Right lobe of liver (tissue), 6 donors: ENCODE data around the gene IGFBPL1. TPM values are rescaled to one million over a fixed set of nuclear protein-coding genes. Genes with fewer than 3 reads are reported as not detected.

Source experiments
- ATAC-seq, 4 donors: fragments of 200-7000 bp; cut with Tn5 transposase; one replicate each; pipeline ENCODE4 v1.9.1; 2020; ENCODE audit warnings: mild to moderate bottlenecking in 4 of 4, moderate library complexity in 4 of 4
- DNase-seq, 3 donors: peaks; one replicate each; pipeline ENCODE4 v3.0.0-alpha.2; 2020
- H3K27ac ChIP-seq, 3 donors: fragments of 200-600 bp; one replicate each; pipeline ENCODE4 v1.8.0; 2022
- H3K27me3 ChIP-seq, 2 donors: fragments of 200-600 bp; one replicate each; pipeline ENCODE4 v1.8.0; 2022
- H3K36me3 ChIP-seq, 4 donors: fragments of 200-600 bp; sonication (generic) in 1 of 4; one replicate each; pipeline versions ENCODE4 v1.5.1 to v1.8.0; 2017 to 2022; ENCODE audit warnings: control low read depth in 1 of 4
- H3K4me1 ChIP-seq, 4 donors: fragments of 200-600 bp; sonication (generic) in 1 of 4; one replicate each; pipeline versions ENCODE4 v1.5.1 to v1.8.0; 2017 to 2022; ENCODE audit warnings: control low read depth in 1 of 4
- H3K4me3 ChIP-seq, 3 donors: fragments of 200-600 bp; one replicate each; pipeline ENCODE4 v1.8.0; 2022
- H3K9me3 ChIP-seq, 4 donors: fragments of 200-600 bp; sonication (generic) in 1 of 4; one replicate each; pipeline versions ENCODE4 v1.5.1 to v1.8.0; 2017 to 2022; ENCODE audit warnings: control low read depth in 1 of 4
- POLR2A ChIP-seq: fragments of 450-650 bp; IDR thresholded peaks from one replicate; pipeline ENCODE4 v1.6.1; 2017; ENCODE audit warnings: antibody characterized with exemption, mild to moderate bottlenecking
- WGBS: methylation state at CpG from one replicate; pipeline ENCODE4 v1.1.6; 2018; ENCODE audit warnings: low coverage, low lambda C conversion rate; ENCODE audit not compliant: insufficient coverage; ENCODE audit errors: missing lambda C conversion rate; 5-methylcytosine and 5-hydroxymethylcytosine counted together
- intact Hi-C, 2 donors: fragments of 100-400 bp; cut with DNase I; formaldehyde crosslinking; loops; one replicate each; pipeline versions ENCODE4 v1.11.2 to v1.14.1; 2022
- total RNA-seq, 6 experiments: library from RNA; depleted of rRNA in 2 of 6; stranded (reverse); fragments of >200 nt in 2 of 6; fragmentation: NEBNext Ultra II Directional in 3 of 6; extraction: Animal tissue kit (Norgen Biotek cat#: 25700) in 3 of 6; gene quantifications; one replicate each; pipeline versions ENCODE4 v1.1.0 to v1.2.4, GENCODE V29; 2016 to 2023
- TF ChIP-seq, protein P1 (sequence below), 4 donors: fragments of 200-600 bp in 3 of 4; fragments of 450-650 bp in 1 of 4; IDR thresholded peaks; one replicate each; pipeline versions ENCODE4 v1.5.1 to v1.8.0; 2016 to 2022; ENCODE audit warnings: antibody characterized with exemption in 4 of 4, mild to moderate bottlenecking in 2 of 4
- donor health status: DM: no; HTN: yes; CAD: no.
- donor health status: DM: no; HTN: no; CAD: no.
- donor health status: DM: no; HTN: no; CAD: no.
- donor health status: DM: no; HTN: yes; CAD: no.
- donor health status: DM: no; HTN: yes; CAD: no.

Gene IGFBPL1
- total RNA-seq, 6 experiments from 2014 or later, result 0.20 to 2.7 (median 0.44) TPM; not detected in 1

DNA sequence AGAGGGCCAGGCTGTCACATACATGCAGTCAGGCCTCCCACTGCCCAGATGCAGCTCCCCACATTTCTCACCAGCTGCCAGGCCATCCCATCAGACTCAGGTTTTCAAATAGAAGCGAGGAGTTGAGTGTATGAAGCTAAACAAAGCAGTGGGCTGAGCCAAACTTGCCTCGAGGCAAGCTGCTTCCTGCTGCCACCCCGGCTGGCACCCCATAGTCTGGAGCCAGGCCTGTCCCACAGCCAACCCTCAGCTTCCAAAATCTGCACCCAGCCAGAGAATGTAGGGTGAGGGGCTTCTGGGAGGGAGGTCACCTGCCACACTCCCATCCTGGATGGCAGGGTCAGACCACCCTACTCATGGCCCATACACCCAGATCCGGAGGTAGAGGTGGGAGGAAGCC, 54.1 kb downstream of the IGFBPL1 start:
- WGBS, result 80% methylated on average over 1 of the region's 4 CpGs
- no peaks in the 10 kb centered on the region for H3K27me3 ChIP-seq
- H3K4me1 ChIP-seq, result no peaks in the 10 kb centered on the region
- TF ChIP-seq POLR2A, result no peak
- TF ChIP-seq, protein P1, sequence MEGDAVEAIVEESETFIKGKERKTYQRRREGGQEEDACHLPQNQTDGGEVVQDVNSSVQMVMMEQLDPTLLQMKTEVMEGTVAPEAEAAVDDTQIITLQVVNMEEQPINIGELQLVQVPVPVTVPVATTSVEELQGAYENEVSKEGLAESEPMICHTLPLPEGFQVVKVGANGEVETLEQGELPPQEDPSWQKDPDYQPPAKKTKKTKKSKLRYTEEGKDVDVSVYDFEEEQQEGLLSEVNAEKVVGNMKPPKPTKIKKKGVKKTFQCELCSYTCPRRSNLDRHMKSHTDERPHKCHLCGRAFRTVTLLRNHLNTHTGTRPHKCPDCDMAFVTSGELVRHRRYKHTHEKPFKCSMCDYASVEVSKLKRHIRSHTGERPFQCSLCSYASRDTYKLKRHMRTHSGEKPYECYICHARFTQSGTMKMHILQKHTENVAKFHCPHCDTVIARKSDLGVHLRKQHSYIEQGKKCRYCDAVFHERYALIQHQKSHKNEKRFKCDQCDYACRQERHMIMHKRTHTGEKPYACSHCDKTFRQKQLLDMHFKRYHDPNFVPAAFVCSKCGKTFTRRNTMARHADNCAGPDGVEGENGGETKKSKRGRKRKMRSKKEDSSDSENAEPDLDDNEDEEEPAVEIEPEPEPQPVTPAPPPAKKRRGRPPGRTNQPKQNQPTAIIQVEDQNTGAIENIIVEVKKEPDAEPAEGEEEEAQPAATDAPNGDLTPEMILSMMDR (IDR thresholded peaks at IDR 0.05), result no peak
- intact Hi-C loops, result no loop called here
- no peaks in the 10 kb centered on the region for H3K9me3 ChIP-seq
- ATAC-seq, result no peak
- peak in 2 of 3 donors; percentile 15 to 22 for DNase-seq
- H3K27ac ChIP-seq, result no peak overlapping the region
- no peaks in the 10 kb centered on the region for H3K36me3 ChIP-seq
- no peak overlapping the region for H3K4me3 ChIP-seq

- H3K27me3 ChIP-seq, result no peaks in the 10 kb centered on the region
- DNase-seq (no peak), ATAC-seq (no peak)
- intact Hi-C loops, result no loop called here
- no peaks in the 10 kb centered on the region for H3K36me3 ChIP-seq
- H3K4me3 ChIP-seq, result no peak overlapping the region
- H3K4me1 ChIP-seq, result no peaks in the 10 kb centered on the region
- TF ChIP-seq, protein P1 (IDR thresholded peaks at IDR 0.05), result no peak
- TF ChIP-seq POLR2A, result no peak
- H3K27ac ChIP-seq, result no peak overlapping the region
- no peaks in the 10 kb centered on the region for H3K9me3 ChIP-seq
- 65% methylated on average over 2 of the region's 2 CpGs for WGBS
Observed at GRCh38 chr9:38368731-38369130, 55.5 kb downstream of the IGFBPL1 start.

GRCh38 chr9:38367898-38368297, 56.4 kb downstream of the IGFBPL1 start:
- no peak overlapping the region for H3K4me3 ChIP-seq
- no peak for TF ChIP-seq POLR2A
- TF ChIP-seq, protein P1 (IDR thresholded peaks at IDR 0.05), result no peak
- no peak overlapping the region for H3K27ac ChIP-seq
- DNase-seq, result no peak
- H3K4me1 ChIP-seq, result peaks cover 0 to 4% (median 0%) of the 10 kb centered on the region in 4 donors
- intact Hi-C loops, result no loop called here
- ATAC-seq, result no peak
- no peaks in the 10 kb centered on the region for H3K36me3 ChIP-seq
- no peaks in the 10 kb centered on the region for H3K27me3 ChIP-seq
- H3K9me3 ChIP-seq, result no peaks in the 10 kb centered on the region

DNA sequence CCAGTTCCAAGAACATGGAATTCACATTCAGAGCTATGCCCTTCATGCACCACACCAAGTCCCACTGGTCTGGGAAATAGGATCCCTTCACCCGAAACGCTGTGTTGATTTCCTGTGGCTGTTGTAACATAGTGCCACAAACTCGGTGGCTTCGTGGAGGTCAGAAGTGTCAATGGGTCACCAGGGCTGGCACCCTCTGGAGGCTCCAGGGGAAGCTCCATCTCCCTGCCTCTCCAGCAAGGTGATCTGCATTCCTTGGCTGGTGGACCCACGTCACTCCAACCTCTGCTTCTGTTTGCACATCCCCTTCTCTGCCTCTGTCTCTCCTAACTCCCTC, 60.7 kb downstream of the IGFBPL1 start:
- TF ChIP-seq POLR2A, result no peak
- TF ChIP-seq, protein P1 (IDR thresholded peaks at IDR 0.05), result no peak
- Histone ChIP-seq H3K9me3 (no peaks in the 10 kb centered on the region), H3K4me3 (no peak overlapping the region), H3K4me1 (peaks cover 0 to 4% (median 0%) of the 10 kb centered on the region in 4 donors), H3K27ac (no peak overlapping the region), H3K36me3 (no peaks in the 10 kb centered on the region), H3K27me3 (no peaks in the 10 kb centered on the region)
- WGBS, result 70% methylated on average over 1 of the region's 5 CpGs
- DNase-seq, result peak in 1 of 3 donors; percentile 32
- ATAC-seq, result peak in 1 of 4 donors; percentile 7
- intact Hi-C loops, result loop anchor here in 1 of 2 donors (5.0 kb wide), 1 partner anchor 44 kb away; no protein-coding TSS in a partner anchor
